Astrocyte (in vitro differentiated cells and primary cell): ENCODE results near the gene SLC29A3. TPM values are rescaled to one million over a fixed set of nuclear protein-coding genes. Genes with fewer than 3 reads are reported as not detected.

Source experiments
- DNase-seq: peaks from one replicate; pipeline ENCODE4 v3.0.0-alpha.2; 2010; ENCODE audit warnings: low read depth
- FAIRE-seq: peaks from 2 replicates; lab custom pipeline; 2011; peaks lifted over from hg19 to GRCh38; lab: Jason Lieb, UNC
- H2AFZ ChIP-seq: 2 replicates; pipeline ENCODE4 v1.6.0; 2012; ENCODE audit warnings: low read depth, low read length, inconsistent platforms
- H3K27ac ChIP-seq: 2 replicates; pipeline ENCODE4 v1.5.1; 2011; ENCODE audit warnings: low read depth, low read length, inconsistent platforms
- H3K27me3 ChIP-seq: 2 replicates; pipeline ENCODE4 v1.6.0; 2011; ENCODE audit warnings: low read length, inconsistent platforms; ENCODE audit not compliant: insufficient read depth
- H3K36me3 ChIP-seq: 2 replicates; pipeline ENCODE4 v1.5.1; 2011; ENCODE audit warnings: low read length, inconsistent platforms; ENCODE audit not compliant: insufficient read depth
- H3K4me1 ChIP-seq: 2 replicates; pipeline ENCODE4 v1.5.1; 2011; ENCODE audit warnings: low read length, inconsistent platforms; ENCODE audit not compliant: insufficient read depth
- H3K4me2 ChIP-seq: 2 replicates; pipeline ENCODE4 v1.6.0; 2012; ENCODE audit warnings: low read length, inconsistent platforms
- H3K4me3 ChIP-seq: 2 replicates; pipeline ENCODE4 v1.5.1; 2011; ENCODE audit warnings: low read depth, mild to moderate bottlenecking, low read length, inconsistent platforms; ENCODE audit not compliant: insufficient read depth
- H3K79me2 ChIP-seq: 2 replicates; pipeline ENCODE4 v1.6.0; 2012; ENCODE audit warnings: mild to moderate bottlenecking, low read length, inconsistent platforms; ENCODE audit not compliant: insufficient read depth
- H3K9ac ChIP-seq: 2 replicates; pipeline ENCODE4 v1.6.0; 2012; ENCODE audit warnings: mild to moderate bottlenecking, low read length, inconsistent platforms
- H3K9me3 ChIP-seq: 2 replicates; pipeline ENCODE4 v1.5.1; 2012; ENCODE audit warnings: low read depth, mild to moderate bottlenecking, low read length, inconsistent platforms; ENCODE audit not compliant: insufficient read depth
- H4K20me1 ChIP-seq: 2 replicates; pipeline ENCODE4 v1.6.0; 2012; ENCODE audit warnings: low read length, inconsistent platforms; ENCODE audit not compliant: insufficient read depth
- H3K27ac Mint-ChIP-seq: one replicate; pipeline ENCODE4 v1.8.0; 2021; ENCODE audit warnings: mild to moderate bottlenecking, mixed read lengths; ENCODE audit not compliant: unreplicated experiment
- H3K27me3 Mint-ChIP-seq: one replicate; pipeline ENCODE4 v1.8.0; 2021; ENCODE audit warnings: low read depth, mixed read lengths; ENCODE audit not compliant: unreplicated experiment
- H3K36me3 Mint-ChIP-seq: one replicate; pipeline ENCODE4 v1.8.0; 2021; ENCODE audit warnings: low read depth, mixed read lengths; ENCODE audit not compliant: unreplicated experiment
- H3K4me1 Mint-ChIP-seq: one replicate; pipeline ENCODE4 v1.8.0; 2021; ENCODE audit warnings: low read depth, mixed read lengths; ENCODE audit not compliant: unreplicated experiment
- H3K4me3 Mint-ChIP-seq: one replicate; pipeline ENCODE4 v1.8.0; 2021; ENCODE audit warnings: mild to moderate bottlenecking, moderate library complexity, mixed read lengths; ENCODE audit not compliant: unreplicated experiment
- H3K9me3 Mint-ChIP-seq: one replicate; pipeline ENCODE4 v1.8.0; 2021; ENCODE audit warnings: mild to moderate bottlenecking, mixed read lengths; ENCODE audit not compliant: unreplicated experiment
- EZH2 ChIP-seq: IDR thresholded peaks from 2 replicates; pipeline ENCODE4 v1.6.1; 2012; ENCODE audit warnings: mild to moderate bottlenecking, low read length, inconsistent platforms; ENCODE audit not compliant: insufficient read depth
- total RNA-seq: library from RNA; stranded (reverse); gene quantifications from 2 replicates; pipeline ENCODE4 v1.2.1, GENCODE V29; 2021
- TF ChIP-seq, protein P1 (sequence below): IDR thresholded peaks from 2 replicates; pipeline ENCODE4 v1.5.1; 2011; ENCODE audit warnings: low read depth, mild to moderate bottlenecking, inconsistent platforms, low read length, moderate library complexity; ENCODE audit not compliant: insufficient read depth

Gene SLC29A3
- total RNA-seq, 1 donor from 2014 or later = 3.4 TPM

DNA sequence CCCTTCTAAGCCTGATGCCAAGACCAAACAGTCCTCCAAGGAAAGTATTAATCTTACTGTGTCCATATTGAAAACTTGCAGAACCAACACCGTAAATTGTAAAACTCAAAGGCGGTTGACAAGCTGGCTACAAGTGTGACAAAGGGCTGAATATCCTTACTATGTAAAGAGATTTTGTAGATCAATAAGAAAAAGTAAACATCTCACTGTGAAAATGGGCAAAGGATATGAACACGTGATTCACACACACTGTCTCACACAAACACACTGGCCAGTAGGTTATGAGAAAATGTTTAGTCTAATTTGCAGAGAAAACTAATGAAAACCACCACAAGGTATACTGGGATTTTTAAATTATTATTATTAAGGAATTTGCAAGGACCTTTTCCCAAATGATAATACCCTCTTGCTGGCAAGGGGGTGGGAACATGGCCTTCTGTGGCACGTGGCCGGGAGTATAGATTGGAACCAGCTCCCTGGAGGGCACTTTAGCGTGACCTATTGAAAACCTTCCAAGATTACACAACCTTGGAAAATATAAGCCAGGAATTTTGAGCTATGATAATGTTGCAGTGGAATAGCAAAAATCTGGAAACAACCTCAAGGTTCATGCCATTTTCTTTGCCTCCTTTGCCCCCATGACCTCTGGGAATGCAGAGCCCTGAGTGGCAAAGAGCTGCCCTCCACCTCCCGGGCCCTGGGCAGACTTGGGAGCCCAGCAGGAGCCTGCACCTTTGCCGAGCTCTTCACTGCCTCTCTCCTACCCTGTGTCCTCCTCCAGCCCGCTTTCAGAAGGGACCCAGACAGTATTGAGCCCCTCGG, 26.2 kb upstream of the SLC29A3 start:
- H3K79me2 ChIP-seq = no peaks in the 10 kb centered on the region
- TF ChIP-seq, protein P1, sequence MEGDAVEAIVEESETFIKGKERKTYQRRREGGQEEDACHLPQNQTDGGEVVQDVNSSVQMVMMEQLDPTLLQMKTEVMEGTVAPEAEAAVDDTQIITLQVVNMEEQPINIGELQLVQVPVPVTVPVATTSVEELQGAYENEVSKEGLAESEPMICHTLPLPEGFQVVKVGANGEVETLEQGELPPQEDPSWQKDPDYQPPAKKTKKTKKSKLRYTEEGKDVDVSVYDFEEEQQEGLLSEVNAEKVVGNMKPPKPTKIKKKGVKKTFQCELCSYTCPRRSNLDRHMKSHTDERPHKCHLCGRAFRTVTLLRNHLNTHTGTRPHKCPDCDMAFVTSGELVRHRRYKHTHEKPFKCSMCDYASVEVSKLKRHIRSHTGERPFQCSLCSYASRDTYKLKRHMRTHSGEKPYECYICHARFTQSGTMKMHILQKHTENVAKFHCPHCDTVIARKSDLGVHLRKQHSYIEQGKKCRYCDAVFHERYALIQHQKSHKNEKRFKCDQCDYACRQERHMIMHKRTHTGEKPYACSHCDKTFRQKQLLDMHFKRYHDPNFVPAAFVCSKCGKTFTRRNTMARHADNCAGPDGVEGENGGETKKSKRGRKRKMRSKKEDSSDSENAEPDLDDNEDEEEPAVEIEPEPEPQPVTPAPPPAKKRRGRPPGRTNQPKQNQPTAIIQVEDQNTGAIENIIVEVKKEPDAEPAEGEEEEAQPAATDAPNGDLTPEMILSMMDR = no peak
- TF ChIP-seq EZH2 = no peak
- peaks cover 10% of the 10 kb centered on the region for H4K20me1 ChIP-seq
- Mint-ChIP-seq H3K9me3 (no peaks in the 10 kb centered on the region), H3K4me3 (no peak overlapping the region), H3K27me3 (peaks cover 8% of the 10 kb centered on the region), H3K4me1 (no peaks in the 10 kb centered on the region), H3K36me3 (peaks cover 39% of the 10 kb centered on the region), H3K27ac (no peak overlapping the region)
- no peaks in the 10 kb centered on the region for H3K27me3 ChIP-seq
- H3K36me3 ChIP-seq = peaks cover 3% of the 10 kb centered on the region
- no peak overlapping the region for H3K4me2 ChIP-seq
- H3K4me3 ChIP-seq = no peak overlapping the region
- H3K9me3 ChIP-seq = no peaks in the 10 kb centered on the region
- DNase-seq = no peak
- H2AFZ ChIP-seq = no peak overlapping the region
- H3K9ac ChIP-seq = no peak overlapping the region
- H3K4me1 ChIP-seq = no peaks in the 10 kb centered on the region
- no peak for FAIRE-seq
- no peak overlapping the region for H3K27ac ChIP-seq

DNA sequence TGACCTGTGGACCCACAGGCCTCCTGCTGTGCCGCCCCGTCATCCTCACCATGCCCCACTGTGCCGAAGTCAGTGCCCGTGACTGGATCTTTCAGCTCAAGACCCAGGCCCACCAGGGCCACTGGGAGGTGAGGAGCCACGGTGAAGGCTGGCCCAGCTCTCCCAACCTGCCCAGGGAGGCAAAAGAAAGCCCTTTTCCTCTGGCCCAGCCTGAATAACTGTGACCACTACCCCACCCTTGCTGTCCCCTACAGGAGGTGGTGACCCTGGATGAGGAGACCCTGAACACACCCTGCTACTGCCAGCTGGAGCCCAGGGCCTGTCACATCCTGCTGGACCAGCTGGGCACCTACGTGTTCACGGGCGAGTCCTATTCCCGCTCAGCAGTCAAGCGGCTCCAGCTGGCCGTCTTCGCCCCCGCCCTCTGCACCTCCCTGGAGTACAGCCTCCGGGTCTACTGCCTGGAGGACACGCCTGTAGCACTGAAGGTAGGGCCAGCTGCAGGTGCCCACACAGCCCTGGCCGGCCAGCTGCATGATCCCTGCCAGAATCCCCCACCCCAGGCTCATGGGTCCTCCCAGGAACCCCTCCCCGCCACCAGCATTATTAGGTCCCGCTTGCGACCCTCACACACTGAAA, 25.5 kb upstream of the SLC29A3 start:
- H3K79me2 ChIP-seq = no peaks in the 10 kb centered on the region
- no peak overlapping the region for H3K27ac ChIP-seq
- peaks cover 4% of the 10 kb centered on the region for H4K20me1 ChIP-seq
- no peaks in the 10 kb centered on the region for H3K4me1 ChIP-seq
- H3K9me3 ChIP-seq = no peaks in the 10 kb centered on the region
- Mint-ChIP-seq H3K9me3 (no peaks in the 10 kb centered on the region), H3K4me3 (no peak overlapping the region), H3K27me3 (peaks cover 8% of the 10 kb centered on the region), H3K4me1 (no peaks in the 10 kb centered on the region), H3K36me3 (peaks cover 40% of the 10 kb centered on the region), H3K27ac (no peak overlapping the region)
- no peaks in the 10 kb centered on the region for H3K27me3 ChIP-seq
- DNase-seq (no peak), FAIRE-seq (no peak)
- H3K4me2 ChIP-seq = no peak overlapping the region
- H3K36me3 ChIP-seq = peaks cover 3% of the 10 kb centered on the region
- TF ChIP-seq, protein P1 = no peak
- no peak for TF ChIP-seq EZH2
- H3K4me3 ChIP-seq = no peak overlapping the region
- H2AFZ ChIP-seq = no peak overlapping the region
- H3K9ac ChIP-seq = no peak overlapping the region
